ENCODE results near the gene MAMDC2.

The MAMDC2 gene

DNA sequence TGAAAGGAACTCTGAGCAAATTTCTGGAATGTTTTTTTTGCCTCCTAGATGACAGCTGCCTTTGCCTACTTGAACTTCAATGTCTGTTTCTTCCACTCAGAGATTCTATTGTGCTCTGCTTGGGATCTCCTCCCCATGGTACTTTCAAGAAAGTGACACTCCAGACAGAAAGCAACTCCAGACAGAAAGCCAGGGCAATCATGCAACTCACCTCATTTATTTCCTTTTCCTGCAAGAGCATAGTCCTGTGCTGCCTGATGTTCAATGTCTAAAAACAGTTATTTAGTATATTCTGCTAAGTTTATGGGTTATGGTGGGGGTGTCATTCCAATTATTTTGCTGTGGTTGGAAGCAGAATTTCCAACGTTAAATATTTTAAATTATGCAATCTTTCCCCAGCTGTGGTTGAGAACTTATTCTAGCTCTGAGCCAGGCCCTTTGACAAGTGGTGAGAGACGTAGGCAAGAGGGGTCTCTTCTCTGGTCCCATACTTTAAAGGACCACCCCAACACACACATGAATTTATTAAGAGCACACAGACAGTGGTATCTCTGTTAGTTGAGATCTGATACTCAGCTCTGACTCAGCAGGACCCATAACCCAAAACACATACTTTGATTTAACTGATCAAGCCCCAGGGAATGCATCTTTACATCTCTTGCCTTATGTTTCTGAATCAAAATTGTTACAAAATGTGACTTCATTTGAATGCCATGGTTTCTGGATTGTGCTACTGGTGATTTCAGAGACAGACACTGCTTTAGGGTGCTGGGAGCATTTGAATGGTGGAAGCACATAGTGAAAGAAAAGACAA lies 39.5 kb upstream of the MAMDC2 start:
- H3K4me1 Mint-ChIP-seq = no peaks in the 10 kb centered on the region
- H3K9me3 Mint-ChIP-seq = peaks cover 12% of the 10 kb centered on the region
- no peaks in the 10 kb centered on the region for H3K36me3 Mint-ChIP-seq (ENCODE audit: low read depth)
- H3K27ac Mint-ChIP-seq = no peak overlapping the region
- TF ChIP-seq, protein P1, sequence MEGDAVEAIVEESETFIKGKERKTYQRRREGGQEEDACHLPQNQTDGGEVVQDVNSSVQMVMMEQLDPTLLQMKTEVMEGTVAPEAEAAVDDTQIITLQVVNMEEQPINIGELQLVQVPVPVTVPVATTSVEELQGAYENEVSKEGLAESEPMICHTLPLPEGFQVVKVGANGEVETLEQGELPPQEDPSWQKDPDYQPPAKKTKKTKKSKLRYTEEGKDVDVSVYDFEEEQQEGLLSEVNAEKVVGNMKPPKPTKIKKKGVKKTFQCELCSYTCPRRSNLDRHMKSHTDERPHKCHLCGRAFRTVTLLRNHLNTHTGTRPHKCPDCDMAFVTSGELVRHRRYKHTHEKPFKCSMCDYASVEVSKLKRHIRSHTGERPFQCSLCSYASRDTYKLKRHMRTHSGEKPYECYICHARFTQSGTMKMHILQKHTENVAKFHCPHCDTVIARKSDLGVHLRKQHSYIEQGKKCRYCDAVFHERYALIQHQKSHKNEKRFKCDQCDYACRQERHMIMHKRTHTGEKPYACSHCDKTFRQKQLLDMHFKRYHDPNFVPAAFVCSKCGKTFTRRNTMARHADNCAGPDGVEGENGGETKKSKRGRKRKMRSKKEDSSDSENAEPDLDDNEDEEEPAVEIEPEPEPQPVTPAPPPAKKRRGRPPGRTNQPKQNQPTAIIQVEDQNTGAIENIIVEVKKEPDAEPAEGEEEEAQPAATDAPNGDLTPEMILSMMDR (IDR thresholded peaks at IDR 0.05; ENCODE audit: unreplicated experiment in 3 of 3) = no peak
- no peak overlapping the region for H3K4me3 Mint-ChIP-seq
- H3K27me3 Mint-ChIP-seq (ENCODE audit: low read depth) = no peaks in the 10 kb centered on the region

DNA sequence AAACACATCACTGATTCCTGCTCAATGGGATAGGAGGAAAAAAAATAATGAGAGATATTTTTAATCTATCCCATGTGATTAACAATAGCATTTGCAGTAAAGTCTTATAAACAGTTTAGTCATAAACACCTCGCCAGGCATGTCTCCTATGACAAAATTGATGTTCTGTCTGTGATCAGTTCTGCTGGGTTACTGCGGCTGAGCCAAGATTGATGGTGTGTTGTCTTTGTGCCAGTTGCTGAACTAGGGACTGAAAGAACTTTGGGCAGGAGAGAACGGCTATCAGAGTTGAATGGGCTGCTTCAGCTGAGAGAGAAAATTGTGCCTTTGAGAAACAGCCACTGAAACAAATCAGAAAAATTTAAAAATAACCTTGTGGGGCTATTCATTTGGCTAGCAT lies 37.3 kb upstream of the MAMDC2 start:
- Mint-ChIP-seq H3K27me3 (ENCODE audit: low read depth) (no peaks in the 10 kb centered on the region), H3K27ac (no peak overlapping the region), H3K36me3 (ENCODE audit: low read depth) (no peaks in the 10 kb centered on the region), H3K4me3 (no peak overlapping the region), H3K9me3 (peaks cover 7% of the 10 kb centered on the region), H3K4me1 (peaks cover 8% of the 10 kb centered on the region)
- TF ChIP-seq, protein P1 (IDR thresholded peaks at IDR 0.05; ENCODE audit: unreplicated experiment in 3 of 3) = no peak

DNA sequence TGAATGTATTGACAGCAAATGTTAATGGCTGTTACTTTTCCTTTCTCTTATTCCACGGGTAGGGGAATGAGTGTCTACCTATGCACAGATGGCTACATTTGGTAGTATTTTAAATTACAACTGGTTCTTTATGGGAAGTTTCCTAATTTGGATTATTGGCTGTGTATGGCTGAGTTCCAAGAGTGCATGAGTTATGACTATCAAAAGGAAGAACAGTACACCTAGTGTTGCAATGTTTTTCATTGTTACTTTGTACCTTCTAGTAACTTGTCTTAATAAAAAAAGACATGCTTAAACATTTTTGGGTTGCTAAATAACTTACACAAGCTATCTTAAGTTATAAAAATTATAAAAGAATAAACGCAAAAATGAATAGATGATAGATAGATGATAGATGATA lies 35.8 kb upstream of the MAMDC2 start:
- peaks cover 17% of the 10 kb centered on the region for H3K4me1 Mint-ChIP-seq

DNA sequence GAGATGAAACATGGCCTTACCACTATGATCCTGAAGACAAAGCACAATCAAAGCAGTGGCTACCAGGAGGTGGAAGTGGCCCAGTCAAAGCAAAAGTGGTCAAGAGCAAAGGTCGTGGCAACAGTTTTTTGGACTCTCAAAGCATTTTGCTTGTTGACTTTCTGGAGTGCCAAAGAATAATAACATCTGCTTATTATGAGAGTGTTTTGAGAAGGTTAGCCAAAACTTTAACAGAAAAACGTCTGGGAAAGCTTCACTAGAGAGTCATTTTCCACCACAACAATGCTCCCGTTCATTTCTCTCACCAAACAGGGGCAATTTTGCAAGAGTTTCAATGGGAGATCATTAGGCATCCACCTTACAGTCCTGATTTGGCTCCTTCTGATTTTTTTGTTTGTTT lies 33.6 kb upstream of the MAMDC2 start:
- H3K4me3 Mint-ChIP-seq = no peak overlapping the region
- TF ChIP-seq, protein P1 (IDR thresholded peaks at IDR 0.05; ENCODE audit: unreplicated experiment in 3 of 3) = no peak
- no peaks in the 10 kb centered on the region for H3K36me3 Mint-ChIP-seq (ENCODE audit: low read depth)
- peaks cover 17% of the 10 kb centered on the region for H3K4me1 Mint-ChIP-seq
- no peak overlapping the region for H3K27ac Mint-ChIP-seq
- no peaks in the 10 kb centered on the region for H3K9me3 Mint-ChIP-seq
- H3K27me3 Mint-ChIP-seq (ENCODE audit: low read depth) = no peaks in the 10 kb centered on the region

More for the DNA sequence above, 35.8 kb upstream of the MAMDC2 start:
- Mint-ChIP-seq H3K9me3 (no peaks in the 10 kb centered on the region), H3K27ac (no peak overlapping the region), H3K4me3 (no peak overlapping the region), H3K27me3 (ENCODE audit: low read depth) (no peaks in the 10 kb centered on the region), H3K36me3 (ENCODE audit: low read depth) (no peaks in the 10 kb centered on the region)
- TF ChIP-seq, protein P1 (IDR thresholded peaks at IDR 0.05; ENCODE audit: unreplicated experiment in 3 of 3) = no peak

DNA sequence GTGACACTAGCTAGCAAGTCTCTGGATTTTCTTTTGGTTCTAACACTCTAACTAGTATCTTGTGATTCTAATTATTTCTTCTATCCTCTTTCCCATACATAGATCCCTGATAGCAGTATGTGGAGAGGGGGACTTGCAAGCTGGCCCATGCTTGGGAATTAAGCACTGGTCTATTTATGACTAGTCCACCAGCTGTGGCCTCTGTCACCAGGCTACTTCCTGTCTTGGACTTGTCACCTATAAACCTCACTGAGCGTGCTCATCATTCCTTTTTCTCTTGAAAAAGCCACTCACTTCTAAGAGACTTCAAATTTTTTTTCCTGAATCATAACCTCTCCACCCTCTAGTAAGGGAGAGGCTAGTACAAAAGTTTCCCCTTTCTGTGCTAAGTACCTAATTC lies 32.3 kb upstream of the MAMDC2 start:
- no peaks in the 10 kb centered on the region for H3K27me3 Mint-ChIP-seq (ENCODE audit: low read depth)
- no peak overlapping the region for H3K4me3 Mint-ChIP-seq
- no peaks in the 10 kb centered on the region for H3K9me3 Mint-ChIP-seq
- TF ChIP-seq, protein P1 (IDR thresholded peaks at IDR 0.05; ENCODE audit: unreplicated experiment in 3 of 3) = no peak
- H3K36me3 Mint-ChIP-seq (ENCODE audit: low read depth) = no peaks in the 10 kb centered on the region
- H3K4me1 Mint-ChIP-seq = peaks cover 17% of the 10 kb centered on the region
- no peak overlapping the region for H3K27ac Mint-ChIP-seq

DNA sequence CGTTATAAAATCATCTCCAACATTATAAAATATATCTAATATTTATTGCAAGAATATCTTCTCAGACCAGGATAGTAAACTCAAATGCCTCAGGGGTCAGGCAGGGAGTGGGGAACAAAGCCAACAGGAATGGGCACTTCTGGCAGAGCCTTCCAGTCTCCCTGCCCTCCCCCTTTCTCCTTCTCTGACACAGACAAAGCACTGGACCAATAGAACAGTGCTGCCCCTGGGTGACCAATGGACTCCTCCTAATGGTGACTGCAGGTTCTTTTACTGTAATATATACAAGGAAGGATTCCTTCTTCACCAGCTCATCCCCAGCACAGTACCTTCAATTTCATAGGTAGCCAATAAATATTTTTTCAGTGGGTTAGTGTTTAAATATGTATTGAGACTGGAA lies 31.1 kb upstream of the MAMDC2 start:
- H3K4me1 Mint-ChIP-seq = peaks cover 17% of the 10 kb centered on the region

More for the DNA sequence above, 31.1 kb upstream of the MAMDC2 start:
- TF ChIP-seq, protein P1 (IDR thresholded peaks at IDR 0.05; ENCODE audit: unreplicated experiment in 3 of 3) = no peak
- no peaks in the 10 kb centered on the region for H3K36me3 Mint-ChIP-seq (ENCODE audit: low read depth)
- no peak overlapping the region for H3K4me3 Mint-ChIP-seq
- no peak overlapping the region for H3K27ac Mint-ChIP-seq
- H3K9me3 Mint-ChIP-seq = no peaks in the 10 kb centered on the region
- H3K27me3 Mint-ChIP-seq (ENCODE audit: low read depth) = peaks cover under 1% of the 10 kb centered on the region

Measured in nephron (organoid).